ENCODE data around the gene RHOV.

DNA sequence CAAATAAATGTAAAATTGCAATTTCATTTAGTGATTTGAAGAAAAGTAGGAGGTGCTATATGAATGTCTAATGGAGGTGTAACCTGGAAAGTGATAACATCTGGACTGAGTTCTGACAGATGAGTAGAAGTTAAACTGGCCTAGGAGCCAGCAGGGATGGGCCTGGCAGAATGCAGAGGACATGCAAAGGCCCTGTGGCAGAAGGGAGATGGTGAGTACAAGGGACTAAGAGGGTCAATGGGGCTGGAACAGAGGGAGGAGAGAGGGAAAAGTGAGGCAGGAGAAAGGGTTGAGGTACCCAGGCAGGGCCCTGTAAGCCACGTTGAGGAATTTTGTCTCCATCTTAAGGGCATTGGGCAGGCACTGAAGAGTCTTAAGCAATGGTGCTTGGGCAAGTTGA is 42.2 kb downstream of the RHOV start:
- TF ChIP-seq, protein P1, sequence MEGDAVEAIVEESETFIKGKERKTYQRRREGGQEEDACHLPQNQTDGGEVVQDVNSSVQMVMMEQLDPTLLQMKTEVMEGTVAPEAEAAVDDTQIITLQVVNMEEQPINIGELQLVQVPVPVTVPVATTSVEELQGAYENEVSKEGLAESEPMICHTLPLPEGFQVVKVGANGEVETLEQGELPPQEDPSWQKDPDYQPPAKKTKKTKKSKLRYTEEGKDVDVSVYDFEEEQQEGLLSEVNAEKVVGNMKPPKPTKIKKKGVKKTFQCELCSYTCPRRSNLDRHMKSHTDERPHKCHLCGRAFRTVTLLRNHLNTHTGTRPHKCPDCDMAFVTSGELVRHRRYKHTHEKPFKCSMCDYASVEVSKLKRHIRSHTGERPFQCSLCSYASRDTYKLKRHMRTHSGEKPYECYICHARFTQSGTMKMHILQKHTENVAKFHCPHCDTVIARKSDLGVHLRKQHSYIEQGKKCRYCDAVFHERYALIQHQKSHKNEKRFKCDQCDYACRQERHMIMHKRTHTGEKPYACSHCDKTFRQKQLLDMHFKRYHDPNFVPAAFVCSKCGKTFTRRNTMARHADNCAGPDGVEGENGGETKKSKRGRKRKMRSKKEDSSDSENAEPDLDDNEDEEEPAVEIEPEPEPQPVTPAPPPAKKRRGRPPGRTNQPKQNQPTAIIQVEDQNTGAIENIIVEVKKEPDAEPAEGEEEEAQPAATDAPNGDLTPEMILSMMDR (IDR thresholded peaks at IDR 0.05; ENCODE audit: insufficient read depth, low read depth, low read length), result no peak
- TF ChIP-seq EZH2 (IDR thresholded peaks at IDR 0.05; ENCODE audit: insufficient read depth, low read length), result no peak

Measured in astrocyte (in vitro differentiated cells and primary cell).